Measurements from ENCODE around the gene PANX1. TPM values are rescaled to one million over a fixed set of nuclear protein-coding genes. Genes with fewer than 3 reads are reported as not detected.

PANX1 gene
- total RNA-seq, 1 experiment from 2014 or later = 37.5 TPM

GRCh38 chr11:94183886-94184264 is 55.2 kb downstream of the PANX1 start:
- no CpG with 5 or more reads among the region's 7 CpGs for WGBS (ENCODE audit: extremely low coverage, insufficient read length, low lambda C conversion rate)
- Mint-ChIP-seq H3K9me3 (no peaks in the 10 kb centered on the region; a peak in 1 of 5 replicates), H3K4me3 (no peak overlapping the region)

More at GRCh38 chr11:94183886-94184264, 55.2 kb downstream of the PANX1 start:
- H3K4me1 Mint-ChIP-seq = peaks cover 20 to 27% of the 10 kb centered on the region in 2 experiments
- H3K79me1 ChIP-seq (ENCODE audit: insufficient read depth, low read depth, low read length, poor library complexity, severe bottlenecking) = no peaks in the 10 kb centered on the region
- peaks cover 16 to 40% (median 33%) of the 10 kb centered on the region in 3 experiments for H3K36me3 Mint-ChIP-seq (ENCODE audit: insufficient read depth in 1 of 3, low read depth in 3 of 3)
- no peaks in the 10 kb centered on the region for H3K9me3 ChIP-seq (ENCODE audit: control insufficient read depth, low read depth, low read length)
- H3K27me3 Mint-ChIP-seq (ENCODE audit: low read depth) = no peaks in the 10 kb centered on the region
- no peak overlapping the region for H2BK5ac ChIP-seq (ENCODE audit: insufficient read length, low read length)
- no peak overlapping the region for H3K56ac ChIP-seq (ENCODE audit: insufficient read length, low read depth, low read length)
- H3K23me2 ChIP-seq (ENCODE audit: insufficient read length, low read depth, low read length, poor library complexity, severe bottlenecking) = no peaks in the 10 kb centered on the region
- peak; percentile 91 for TF ChIP-seq CTCF (conservative IDR thresholded peaks at IDR 0.05)
- H3K23ac ChIP-seq (ENCODE audit: insufficient read length, low read depth, low read length) = no peak overlapping the region
- H2BK15ac ChIP-seq (ENCODE audit: low read depth, low read length) = no peak overlapping the region
- no peaks in the 10 kb centered on the region for H4K20me1 ChIP-seq (ENCODE audit: control insufficient read depth, insufficient read depth, insufficient read length)
- peak; percentile 87 for DNase-seq
- H3T11ph ChIP-seq (ENCODE audit: low read length) = no peak overlapping the region
- H3K27ac ChIP-seq (ENCODE audit: insufficient read length, low read depth, low read length) = no peak overlapping the region
- no peak overlapping the region for H3K18ac ChIP-seq (ENCODE audit: insufficient read length, low read depth, low read length)
- H2AK5ac ChIP-seq (ENCODE audit: insufficient read length, low read length) = no peak overlapping the region
- H2BK120ac ChIP-seq (ENCODE audit: low read depth, low read length, poor library complexity, severe bottlenecking) = no peak overlapping the region
- H3K9ac ChIP-seq (ENCODE audit: extremely low read depth, insufficient read length, low read length) = no peak overlapping the region
- no peak overlapping the region for H2BK20ac ChIP-seq (ENCODE audit: low read depth, low read length, poor library complexity, severe bottlenecking)
- no peak overlapping the region for H4K5ac ChIP-seq (ENCODE audit: insufficient read length, low read depth, low read length)
- H2AFZ ChIP-seq (ENCODE audit: low read length) = no peak overlapping the region
- no peak overlapping the region for H2BK12ac ChIP-seq (ENCODE audit: insufficient read length, low read depth, low read length)
- H3K4me2 ChIP-seq (ENCODE audit: insufficient read depth, insufficient read length, low read length) = no peak overlapping the region
- peak overlapping the region in 2 of 3 experiments; percentile 3 to 65; a peak in 2 of 7 replicates for H3K27ac Mint-ChIP-seq
- H4K91ac ChIP-seq (ENCODE audit: insufficient read length, low read depth, low read length) = no peak overlapping the region
- no peak overlapping the region for H4K8ac ChIP-seq (replicated peaks; ENCODE audit: insufficient read length, low read depth, low read length)
- 0 out of 2 replicates have a peak, but pooled peaks cover 2% of the 10 kb centered on the region for H3K4me1 ChIP-seq (ENCODE audit: insufficient read depth, low read length)
- H3K27me3 ChIP-seq (ENCODE audit: insufficient read depth, low read length) = no peaks in the 10 kb centered on the region
- H3K4ac ChIP-seq (ENCODE audit: low read depth, low read length) = no peak overlapping the region
- H3K14ac ChIP-seq (ENCODE audit: insufficient read depth, low read length) = no peak overlapping the region
- no peaks in the 10 kb centered on the region for H3K79me2 ChIP-seq (ENCODE audit: insufficient read depth, low read length)

Measured in H9 (cell line).